Body of pancreas (tissue), 4 donors: ENCODE measurements around the gene ATXN1. TPM values are rescaled to one million over a fixed set of nuclear protein-coding genes. Genes with fewer than 3 reads are reported as not detected.

Experiments
- ATAC-seq: fragments of 150-250 bp; one replicate; pipeline ENCODE4 v1.9.1; 2016
- DNase-seq, 4 donors: peaks; one replicate each; pipeline ENCODE4 v3.0.0-alpha.2; 2019
- H3K27ac ChIP-seq, 4 donors: fragments of 200-600 bp; sonication (generic); 1 replicate in 3 of 4; 2 replicates in 1 of 4; pipeline versions ENCODE4 v1.5.1 to v1.6.1; 2016 to 2019; ENCODE audit warnings: mild to moderate bottlenecking in 1 of 4, mixed read lengths in 1 of 4, moderate library complexity in 1 of 4
- H3K27me3 ChIP-seq, 2 donors: fragments of 200-600 bp; sonication (generic); one replicate each; pipeline ENCODE4 v1.6.0; 2016; ENCODE audit warnings: mild to moderate bottlenecking in 1 of 2
- H3K36me3 ChIP-seq, 2 donors: fragments of 200-600 bp; sonication (generic); replicated peaks in 1 of 2; 2 replicates each; pipeline ENCODE4 v1.5.1; 2016; ENCODE audit warnings: low read depth in 2 of 2; ENCODE audit not compliant: insufficient read depth in 1 of 2
- H3K4me1 ChIP-seq: fragments of 200-600 bp; sonication (generic); one replicate; pipeline ENCODE4 v1.6.0; 2016
- H3K4me3 ChIP-seq, 2 donors: fragments of 200-600 bp; sonication (generic); 1 replicate in 1 of 2; 2 replicates in 1 of 2; pipeline ENCODE4 v1.5.1; 2016 to 2019
- H3K9me3 ChIP-seq, 3 donors: fragments of 200-600 bp; sonication (generic); 1 replicate in 2 of 3; 2 replicates in 1 of 3; pipeline ENCODE4 v1.5.1; 2016
- CTCF ChIP-seq, 7 experiments: fragments of 450-650 bp in 4 of 7; fragments of 200-600 bp in 3 of 7; sonication (generic) in 3 of 7; IDR thresholded peaks; one replicate each; pipeline ENCODE4 v1.5.1; 2016 to 2019; ENCODE audit warnings: antibody characterized with exemption in 7 of 7
- POLR2A ChIP-seq, 3 donors: fragments of 450-650 bp; IDR thresholded peaks; one replicate each; pipeline ENCODE4 v1.6.1; 2016; ENCODE audit warnings: antibody characterized with exemption in 3 of 3, mild to moderate bottlenecking in 2 of 3
- WGBS, 2 donors: methylation state at CpG; one replicate each; pipeline ENCODE4 v1.1.5; 2017; 5-methylcytosine and 5-hydroxymethylcytosine counted together
- intact Hi-C: fragments of 100-400 bp; cut with DNase I; formaldehyde crosslinking; loops from one replicate; pipeline ENCODE4 v1.15.1; 2023
- total RNA-seq, 2 donors: library from RNA; depleted of rRNA; stranded (reverse); fragments of >200 nt; gene quantifications; one replicate each; pipeline ENCODE4 v1.1.0, GENCODE V29; 2016

ATXN1 gene
- total RNA-seq, 2 donors from 2014 or later: 24.6 to 24.7 TPM

GRCh38 chr6:16473184-16473907, 287.9 kb downstream of the ATXN1 start:
- H3K27ac ChIP-seq: no peak overlapping the region
- no peak for DNase-seq
- H3K36me3 ChIP-seq: no peaks in the 10 kb centered on the region
- H3K4me3 ChIP-seq: no peak overlapping the region
- peaks cover 44% of the 10 kb centered on the region for H3K4me1 ChIP-seq
- H3K27me3 ChIP-seq: no peaks in the 10 kb centered on the region
- intact Hi-C loops: no loop called here
- ATAC-seq: no peak
- H3K9me3 ChIP-seq: no peaks in the 10 kb centered on the region
- no peak for TF ChIP-seq CTCF (IDR thresholded peaks at IDR 0.05)
- TF ChIP-seq POLR2A (IDR thresholded peaks at IDR 0.05): no peak
- 71 to 72% methylated on average over 10 of the region's 10 CpGs for WGBS, 2 donors

GRCh38 chr6:16472349-16473069, 288.8 kb downstream of the ATXN1 start:
- WGBS, 2 donors: 19 to 23% methylated on average over 3 of the region's 3 CpGs
- Histone ChIP-seq H3K4me3 (no peak overlapping the region), H3K36me3 (no peaks in the 10 kb centered on the region), H3K4me1 (peaks cover 38% of the 10 kb centered on the region), H3K27ac (no peak overlapping the region), H3K27me3 (no peaks in the 10 kb centered on the region), H3K9me3 (no peaks in the 10 kb centered on the region)
- DNase-seq: no peak
- intact Hi-C loops: no loop called here
- TF ChIP-seq POLR2A (IDR thresholded peaks at IDR 0.05): no peak
- TF ChIP-seq CTCF (IDR thresholded peaks at IDR 0.05): no peak
- ATAC-seq: peak; percentile 58

GRCh38 chr6:16471910-16472297, 289.4 kb downstream of the ATXN1 start:
- 40 to 51% methylated on average over 3 of the region's 3 CpGs for WGBS, 2 donors
- TF ChIP-seq CTCF (IDR thresholded peaks at IDR 0.05) (no peak), POLR2A (IDR thresholded peaks at IDR 0.05) (no peak)
- intact Hi-C loops: no loop called here
- no peak overlapping the region for H3K27ac ChIP-seq
- DNase-seq (no peak), ATAC-seq (no peak)
- peaks cover 35% of the 10 kb centered on the region for H3K4me1 ChIP-seq
- no peaks in the 10 kb centered on the region for H3K9me3 ChIP-seq
- no peaks in the 10 kb centered on the region for H3K27me3 ChIP-seq
- no peaks in the 10 kb centered on the region for H3K36me3 ChIP-seq
- H3K4me3 ChIP-seq: no peak overlapping the region

GRCh38 chr6:16471222-16471909, 289.9 kb downstream of the ATXN1 start:
- intact Hi-C loops: no loop called here
- Histone ChIP-seq H3K9me3 (no peaks in the 10 kb centered on the region), H3K27ac (no peak overlapping the region), H3K4me3 (no peak overlapping the region), H3K4me1 (peaks cover 35% of the 10 kb centered on the region), H3K36me3 (no peaks in the 10 kb centered on the region), H3K27me3 (no peaks in the 10 kb centered on the region)
- 71 to 76% methylated on average over 8 of the region's 8 CpGs for WGBS, 2 donors
- ATAC-seq: no peak
- TF ChIP-seq CTCF (IDR thresholded peaks at IDR 0.05): no peak
- DNase-seq: no peak
